ENCODE results near the gene GAS7. TPM values are rescaled to one million over a fixed set of nuclear protein-coding genes. Genes with fewer than 3 reads are reported as not detected.
A peak's percentile ranks its signal among the peaks of the same experiment; 100 is the strongest.

Gene GAS7
- total RNA-seq, 6 experiments from 2014 or later: 1.6 to 7.1 (median 2.7) TPM

GRCh38 chr17:10050597-10051101, 147.8 kb downstream of the GAS7 start:
- H3K4me3 ChIP-seq: no peak overlapping the region
- intact Hi-C loops (cut with DNase I): no loop called here
- no peaks in the 10 kb centered on the region for H3K36me3 ChIP-seq
- TF ChIP-seq CTCF (IDR thresholded peaks at IDR 0.05): no peak
- no peak for TF ChIP-seq POLR2A (IDR thresholded peaks at IDR 0.05)
- 41% methylated on average over 3 of the region's 3 CpGs for WGBS (ENCODE audit: insufficient coverage, low coverage, low lambda C conversion rate, missing lambda C conversion rate)
- ATAC-seq (peak in 2 of 4 donors; percentile 12 to 40), DNase-seq (no peak)
- H3K4me1 ChIP-seq: no peaks in the 10 kb centered on the region
- H3K27me3 ChIP-seq: no peaks in the 10 kb centered on the region
- H3K27ac ChIP-seq: no peak overlapping the region
- H3K9me3 ChIP-seq: no peaks in the 10 kb centered on the region

GRCh38 chr17:10048629-10049350, 149.6 kb downstream of the GAS7 start:
- Histone ChIP-seq H3K36me3 (no peaks in the 10 kb centered on the region), H3K4me1 (no peaks in the 10 kb centered on the region), H3K27ac (no peak overlapping the region), H3K27me3 (no peaks in the 10 kb centered on the region), H3K4me3 (no peak overlapping the region), H3K9me3 (no peaks in the 10 kb centered on the region)
- ATAC-seq: peak in 2 of 4 donors; percentile 14 to 24
- 63% methylated on average over 6 of the region's 7 CpGs for whole genome bisulfite sequencing (ENCODE audit: insufficient coverage, low coverage, low lambda C conversion rate, missing lambda C conversion rate)
- TF ChIP-seq POLR2A (IDR thresholded peaks at IDR 0.05) (no peak), CTCF (IDR thresholded peaks at IDR 0.05) (no peak)
- intact Hi-C loops (cut with DNase I): no loop called here
- DNase-seq: no peak

- Histone ChIP-seq H3K4me3 (no peak overlapping the region), H3K4me1 (no peaks in the 10 kb centered on the region), H3K9me3 (no peaks in the 10 kb centered on the region), H3K36me3 (no peaks in the 10 kb centered on the region), H3K27ac (no peak overlapping the region), H3K27me3 (no peaks in the 10 kb centered on the region)
- 22% methylated on average over 10 of the region's 13 CpGs for WGBS (ENCODE audit: insufficient coverage, low coverage, low lambda C conversion rate, missing lambda C conversion rate)
- ATAC-seq: no peak
- intact Hi-C loops (cut with DNase I): no loop called here
- no peak for DNase-seq
- TF ChIP-seq POLR2A (IDR thresholded peaks at IDR 0.05) (no peak), CTCF (IDR thresholded peaks at IDR 0.05) (no peak)
These were observed 151.3 kb downstream of the GAS7 start for GRCh38 chr17:10046786-10047785.

- no peak for ATAC-seq
- H3K27ac ChIP-seq: no peak overlapping the region
- WGBS (ENCODE audit: insufficient coverage, low coverage, low lambda C conversion rate, missing lambda C conversion rate): 37% methylated on average over 5 of the region's 17 CpGs
- H3K4me1 ChIP-seq: no peaks in the 10 kb centered on the region
- no peak for TF ChIP-seq CTCF (IDR thresholded peaks at IDR 0.05)
- no peak for TF ChIP-seq POLR2A (IDR thresholded peaks at IDR 0.05)
- no peak overlapping the region for H3K4me3 ChIP-seq
- DNase-seq: no peak
- H3K27me3 ChIP-seq: no peaks in the 10 kb centered on the region
- no peaks in the 10 kb centered on the region for H3K36me3 ChIP-seq
- H3K9me3 ChIP-seq: no peaks in the 10 kb centered on the region
- intact Hi-C loops (cut with DNase I): no loop called here
These were observed 152.3 kb downstream of the GAS7 start for GRCh38 chr17:10045871-10046658.
